ENCODE results near the gene PI4K2B.
"Not testable (repeated sequence)": the region's sequence is repeated elsewhere in the genome, so short reads cannot be mapped to it uniquely, and the experiment has no call there.

The PI4K2B gene

DNA sequence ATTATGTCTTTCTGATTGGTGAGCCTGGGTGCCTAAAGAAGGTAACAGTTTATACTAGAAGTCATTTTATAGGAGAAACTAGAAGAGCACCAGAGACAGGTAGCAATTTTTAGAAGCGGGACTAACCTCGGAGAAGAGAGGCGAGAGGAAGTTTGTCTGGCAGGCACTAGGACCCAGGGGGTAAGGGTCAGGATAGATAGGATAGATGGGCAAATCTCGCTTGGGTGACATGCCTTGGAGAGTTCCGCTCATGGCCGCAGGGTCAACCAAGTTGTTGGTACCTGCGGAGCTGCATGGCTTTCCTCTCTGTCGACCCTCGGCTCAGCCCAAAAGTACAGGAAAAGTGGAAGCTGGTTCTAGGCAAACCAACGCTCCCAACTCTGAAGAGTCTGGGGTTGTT is 11.3 kb downstream of the PI4K2B start:
- no peak for DNase-seq

DNA sequence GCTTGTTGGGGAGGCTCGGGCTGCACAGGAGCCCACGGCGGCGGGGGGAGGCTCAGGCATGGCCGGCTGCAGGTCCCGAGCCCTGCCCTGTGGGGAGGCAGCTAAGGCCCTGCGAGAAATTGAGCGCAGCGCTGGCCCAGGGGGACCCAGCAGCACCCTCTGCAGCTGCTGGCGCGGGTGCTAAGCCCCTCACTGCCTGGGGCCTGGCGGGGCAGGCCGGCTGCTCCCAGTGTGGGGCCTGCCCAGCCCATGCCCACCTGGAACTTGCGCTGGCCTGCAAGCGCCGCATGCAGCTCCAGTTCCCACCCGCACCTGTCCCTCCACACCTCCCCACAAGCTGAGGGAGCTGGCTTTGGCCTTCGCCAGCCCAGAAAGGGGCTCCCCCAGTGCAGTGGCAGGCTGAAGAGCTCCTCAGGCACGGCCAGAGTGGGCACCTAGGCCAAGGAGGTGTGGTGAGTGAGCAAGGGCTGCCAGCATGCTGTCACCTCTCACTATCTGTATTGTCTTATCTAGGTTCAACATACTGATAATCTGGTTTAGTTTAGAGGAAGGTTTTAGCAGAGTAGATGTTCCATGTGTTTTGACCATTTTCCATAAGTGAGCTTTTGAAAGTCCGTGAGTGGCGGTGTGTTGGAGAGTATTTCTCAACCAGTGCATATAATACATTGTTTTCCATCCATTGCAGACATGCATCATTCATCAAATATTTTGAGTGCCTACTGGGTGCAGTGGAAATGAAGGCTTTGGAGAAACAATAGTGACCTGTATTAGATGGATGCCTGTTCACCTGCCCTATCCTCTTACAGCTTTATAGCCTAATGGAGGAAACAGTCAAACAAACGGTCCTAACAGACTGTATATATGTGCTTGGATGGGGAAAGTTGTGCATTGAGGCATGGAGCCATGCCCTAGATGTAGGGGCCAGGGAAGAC is 13.1 kb downstream of the PI4K2B start:
- DNase-seq, result no peak

DNA sequence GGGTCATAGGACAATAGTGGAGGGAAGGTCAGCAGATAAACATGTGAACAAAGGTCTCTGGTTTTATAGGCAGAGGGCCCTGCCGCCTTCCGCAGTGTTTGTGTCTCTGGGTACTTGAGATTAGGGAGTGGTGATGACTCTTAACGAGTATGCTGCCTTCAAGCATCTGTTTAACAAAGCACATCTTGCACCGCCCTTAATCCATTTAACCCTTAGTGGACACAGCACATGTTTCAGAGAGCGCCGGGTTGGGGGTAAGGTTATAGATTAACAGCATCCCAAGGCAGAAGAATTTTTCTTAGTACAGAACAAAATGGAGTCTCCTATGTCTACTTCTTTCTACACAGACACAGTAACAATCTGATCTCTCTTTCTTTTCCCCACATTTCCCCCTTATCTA is 15.0 kb downstream of the PI4K2B start:
- not testable (repeated sequence) for DNase-seq

DNA sequence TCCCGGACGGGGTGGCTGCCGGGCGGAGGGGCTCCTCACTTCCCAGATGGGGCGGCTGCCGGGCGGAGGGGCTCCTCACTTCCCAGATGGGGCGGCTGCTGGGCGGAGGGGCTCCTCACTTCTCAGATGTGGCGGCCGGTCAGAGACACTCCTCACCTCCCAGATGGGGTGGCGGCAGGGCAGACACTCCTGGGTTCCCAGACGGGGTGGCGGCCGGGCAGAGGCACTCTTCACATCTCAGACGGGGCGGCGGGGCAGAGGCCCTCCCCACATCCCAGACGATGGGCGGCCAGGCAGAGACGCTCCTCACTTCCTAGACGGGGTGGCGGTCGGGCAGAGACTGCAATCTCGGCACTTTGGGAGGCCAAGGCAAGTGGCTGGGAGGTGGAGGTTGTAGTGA is 15.7 kb downstream of the PI4K2B start:
- not testable (repeated sequence) for DNase-seq

- no peak for DNase-seq
Observed at GRCh38 chr4:25252230-25253070, 18.6 kb downstream of the PI4K2B start.

- DNase-seq, result no peak
Observed at GRCh38 chr4:25253071-25253445, 19.2 kb downstream of the PI4K2B start.

GRCh38 chr4:25253786-25254185 is 20.0 kb downstream of the PI4K2B start:
- not testable (repeated sequence) for DNase-seq

DNA sequence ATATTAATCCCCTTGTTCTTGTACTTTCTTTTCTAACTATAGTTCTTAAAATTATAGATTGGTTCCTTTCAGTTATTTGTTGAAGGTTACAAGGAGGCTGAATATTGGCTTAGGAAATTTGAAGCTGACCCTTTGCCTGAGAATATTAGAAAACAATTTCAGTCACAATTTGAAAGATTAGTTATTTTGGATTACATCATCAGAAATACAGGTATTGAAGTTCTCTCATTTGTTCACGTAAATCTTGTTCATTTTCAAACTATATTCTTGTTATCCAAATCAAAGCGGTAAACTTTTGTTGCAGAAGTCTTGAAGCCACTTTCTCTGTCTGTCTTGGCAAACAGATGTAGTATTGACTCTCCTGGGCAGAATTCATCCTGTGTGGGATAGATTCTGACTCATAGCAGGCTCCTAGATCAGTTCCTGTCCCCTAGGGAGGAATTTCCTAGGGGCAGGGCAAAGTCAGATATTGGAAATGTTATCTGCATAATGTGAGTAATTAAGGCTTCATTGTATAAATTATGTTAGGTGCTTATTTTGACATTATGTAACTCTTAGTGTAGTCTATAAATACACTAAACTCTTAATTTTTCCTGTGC is 25.2 kb downstream of the PI4K2B start:
- DNase-seq, result no peak

- DNase-seq, result no peak
Observed at GRCh38 chr4:25271866-25272265, 38.0 kb downstream of the PI4K2B start.

GRCh38 chr4:25280210-25280609 is 46.4 kb downstream of the PI4K2B start:
- no peak for DNase-seq

- DNase-seq, result no peak
Observed at GRCh38 chr4:25283948-25284347, 50.1 kb downstream of the PI4K2B start.

- no peak for DNase-seq
Observed at GRCh38 chr4:25284466-25284865, 50.6 kb downstream of the PI4K2B start.

DNA sequence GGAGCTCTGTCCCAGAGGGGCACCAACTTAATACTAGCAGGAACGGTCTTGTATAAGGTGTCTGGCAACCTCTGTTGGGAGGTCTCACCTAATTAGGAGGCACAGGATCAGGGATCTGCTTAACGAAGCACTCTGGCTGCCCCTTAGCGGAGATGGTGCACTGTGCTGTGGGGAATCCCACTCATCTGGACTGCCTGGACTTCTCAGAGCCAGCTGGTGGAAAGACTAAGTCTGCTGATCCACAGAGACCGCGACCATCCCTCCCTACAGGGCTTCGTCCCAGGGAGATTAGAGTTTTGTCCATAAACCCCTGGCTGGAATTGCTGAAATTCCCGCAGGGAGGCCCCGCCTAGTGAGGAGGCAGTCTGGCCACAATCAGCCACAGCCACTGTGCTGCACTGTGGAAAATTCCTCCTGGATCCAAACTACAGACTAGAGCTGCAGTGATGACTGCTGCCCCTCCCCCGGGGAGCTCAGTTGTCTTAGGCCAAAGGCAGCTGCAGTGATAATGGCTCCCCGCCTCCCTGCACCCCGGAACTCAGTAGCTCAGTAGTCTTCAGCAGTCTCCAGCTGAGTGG is 56.7 kb downstream of the PI4K2B start:
- no peak for DNase-seq

- DNase-seq, result no peak
Observed at GRCh38 chr4:25291158-25291733, 57.4 kb downstream of the PI4K2B start.

DNA sequence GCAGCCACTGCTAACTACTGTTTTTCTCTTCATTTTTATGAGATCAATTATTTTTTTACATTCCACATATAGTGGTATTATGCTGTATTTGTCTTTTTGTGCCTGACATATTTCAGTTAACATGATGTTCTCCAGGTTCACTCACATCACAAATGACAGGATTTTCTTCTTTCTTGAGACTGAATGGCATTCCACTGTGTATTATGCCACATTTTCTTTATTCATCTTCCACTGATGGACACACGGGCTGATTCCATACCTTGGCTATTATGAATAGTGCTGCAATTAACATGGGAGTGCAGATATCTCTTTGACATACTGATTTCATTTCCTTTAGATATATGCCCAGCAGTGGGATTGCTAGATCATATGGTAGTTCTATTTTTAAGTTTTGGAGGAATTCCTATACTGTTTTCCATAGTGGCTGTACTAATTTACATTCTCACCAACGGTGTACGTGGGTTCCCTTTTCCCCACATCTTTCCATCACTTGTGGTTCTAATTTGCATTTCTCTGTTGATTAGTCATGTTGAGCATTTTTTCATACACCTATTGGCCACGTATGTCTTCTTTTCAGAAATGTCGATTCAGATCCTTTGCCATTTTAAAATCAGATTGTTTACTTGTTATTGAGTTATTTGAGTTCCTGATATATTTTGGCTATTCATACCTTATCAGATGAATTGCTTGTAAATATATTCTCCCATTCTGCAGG is 63.9 kb downstream of the PI4K2B start:
- DNase-seq, result no peak

GRCh38 chr4:25299476-25300203 is 65.8 kb downstream of the PI4K2B start:
- no peak for DNase-seq

DNA sequence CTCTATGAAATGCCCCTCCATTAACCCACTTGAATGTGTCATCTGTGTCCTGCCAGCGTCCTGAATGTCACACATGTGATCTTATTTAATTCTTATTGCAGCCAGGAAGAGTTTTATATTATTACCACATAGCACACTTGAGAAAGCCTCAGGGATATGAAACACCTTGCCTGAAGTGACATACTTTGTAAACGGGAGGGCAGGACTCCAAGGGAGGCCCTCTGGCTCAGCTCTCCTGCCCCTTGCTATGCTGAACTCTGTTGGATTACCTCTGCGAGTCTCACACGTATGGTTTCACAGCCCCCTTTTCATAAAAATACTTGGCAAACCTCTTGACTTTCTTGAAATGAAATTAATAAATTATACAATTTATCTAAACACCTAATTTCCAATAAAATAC is 67.6 kb downstream of the PI4K2B start:
- DNase-seq, result no peak

GRCh38 chr4:25302626-25303025 is 68.8 kb downstream of the PI4K2B start:
- no peak for DNase-seq

DNA sequence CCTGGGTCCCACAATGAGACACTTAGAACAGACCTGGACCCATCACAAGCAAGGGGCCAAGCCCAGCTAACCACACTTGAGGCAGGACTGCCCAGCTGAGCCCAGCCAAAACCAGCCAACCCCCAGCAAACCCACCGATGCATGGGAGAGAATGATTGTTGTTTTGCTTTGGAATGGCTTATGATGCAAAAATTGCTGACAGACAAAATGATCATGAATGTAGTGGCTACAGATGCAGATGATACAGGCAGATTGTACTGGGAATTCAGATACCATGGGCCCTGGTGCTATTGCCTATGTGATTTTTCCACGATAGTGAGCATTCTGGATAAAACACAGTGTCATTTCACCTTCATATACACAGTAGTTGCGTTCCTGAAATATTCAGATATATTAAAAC is 69.7 kb downstream of the PI4K2B start:
- no peak for DNase-seq

DNA sequence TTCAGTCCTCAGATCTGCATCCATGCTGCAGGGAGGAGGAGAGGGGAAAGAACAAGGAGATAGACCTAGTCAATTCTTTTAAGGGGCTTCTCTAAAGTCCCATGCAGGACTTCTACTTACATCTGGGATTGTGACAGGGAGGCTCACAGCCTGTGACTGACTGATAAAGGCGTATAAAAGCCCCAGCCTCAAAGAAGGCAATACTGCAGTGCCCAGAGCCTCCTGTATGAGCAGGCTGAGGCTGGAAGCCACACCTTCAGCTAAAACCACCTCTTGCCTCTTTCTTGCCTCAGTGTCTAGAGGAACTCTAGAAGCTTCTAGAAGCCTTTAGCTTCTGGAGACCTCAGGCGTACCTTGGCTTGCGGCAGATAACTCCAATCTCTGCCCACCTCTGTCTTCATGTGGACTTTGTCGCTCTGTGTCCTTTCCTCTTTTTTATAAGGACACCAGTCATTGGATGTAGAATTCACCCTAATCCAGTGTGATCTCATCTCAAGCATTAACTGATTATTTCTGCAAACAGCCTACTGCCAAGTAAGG is 72.8 kb downstream of the PI4K2B start:
- DNase-seq, result no peak

DNA sequence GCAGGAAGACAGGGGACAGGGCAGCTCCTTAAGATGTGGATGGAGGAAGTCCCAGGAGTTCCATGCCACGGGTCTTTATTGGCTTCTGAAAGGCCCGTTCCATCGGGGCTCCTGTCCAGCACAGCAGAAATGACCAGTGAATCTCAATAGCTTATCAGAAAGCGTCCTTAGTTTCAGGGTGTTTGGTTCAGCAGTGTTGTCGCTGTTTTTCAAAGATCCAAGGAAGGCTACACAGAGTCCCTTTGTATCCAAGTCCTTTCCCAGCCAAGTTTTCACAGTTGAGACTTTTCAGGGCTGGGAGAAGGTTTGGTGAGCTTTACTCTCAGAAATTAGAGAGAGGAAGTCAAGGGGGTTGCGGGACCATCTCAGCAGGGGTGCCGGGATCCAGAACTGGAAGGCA is 73.8 kb downstream of the PI4K2B start:
- no peak for DNase-seq

Measured in NCI-H1048 (cell line).